Measurements from ENCODE around the gene KIR2DL1.
"Not testable (repeated sequence)": the region's sequence is repeated elsewhere in the genome, so short reads cannot be mapped to it uniquely, and the experiment has no call there.

Gene KIR2DL1

GRCh38 chr19:54775095-54775815, 5.7 kb downstream of the KIR2DL1 start:
- H3K27ac ChIP-seq (ENCODE audit: low read depth, low read length); H3K18ac ChIP-seq (ENCODE audit: low read length); H2BK5ac ChIP-seq (ENCODE audit: low read length); H2BK15ac ChIP-seq (replicated peaks; ENCODE audit: low read depth); H3K36me3 ChIP-seq (ENCODE audit: control insufficient read depth, insufficient read depth, low read length); H3K27me3 ChIP-seq (ENCODE audit: insufficient read depth, low read length, poor library complexity); H3K9ac ChIP-seq (ENCODE audit: low read length); H4K8ac ChIP-seq (ENCODE audit: low read depth, low read length); H3K4ac ChIP-seq (ENCODE audit: low read depth, low read length); H3K56ac ChIP-seq (ENCODE audit: low read length); H3K4me3 ChIP-seq (ENCODE audit: low read length); H3K79me2 ChIP-seq (ENCODE audit: control insufficient read depth, insufficient read depth, low read length); H3K4me2 ChIP-seq (ENCODE audit: low read length); H3K79me1 ChIP-seq (ENCODE audit: low read length); H2AK5ac ChIP-seq (ENCODE audit: low read length); H4K5ac ChIP-seq (ENCODE audit: low read length); DNase-seq; H2BK120ac ChIP-seq (ENCODE audit: low read depth, low read length); H3K4me1 ChIP-seq (ENCODE audit: control insufficient read depth, low read depth, low read length); H3K23ac ChIP-seq (ENCODE audit: low read length): not testable (repeated sequence)
- WGBS (ENCODE audit: extremely low coverage, insufficient coverage, low lambda C conversion rate), result no CpG with 5 or more reads among the region's 12 CpGs

GRCh38 chr19:54775830-54776229, 6.2 kb downstream of the KIR2DL1 start:
- H3K4ac ChIP-seq (ENCODE audit: low read depth, low read length); DNase-seq; H2BK5ac ChIP-seq (ENCODE audit: low read length); H3K79me2 ChIP-seq (ENCODE audit: control insufficient read depth, insufficient read depth, low read length); H3K18ac ChIP-seq (ENCODE audit: low read length); H2BK15ac ChIP-seq (replicated peaks; ENCODE audit: low read depth); H3K79me1 ChIP-seq (ENCODE audit: low read length); H3K4me1 ChIP-seq (ENCODE audit: control insufficient read depth, low read depth, low read length); H3K56ac ChIP-seq (ENCODE audit: low read length); H3K36me3 ChIP-seq (ENCODE audit: control insufficient read depth, insufficient read depth, low read length); H2BK120ac ChIP-seq (ENCODE audit: low read depth, low read length); H3K27me3 ChIP-seq (ENCODE audit: insufficient read depth, low read length, poor library complexity); H4K8ac ChIP-seq (ENCODE audit: low read depth, low read length); H3K4me3 ChIP-seq (ENCODE audit: low read length); H3K27ac ChIP-seq (ENCODE audit: low read depth, low read length); H3K23ac ChIP-seq (ENCODE audit: low read length); H4K5ac ChIP-seq (ENCODE audit: low read length); H2AK5ac ChIP-seq (ENCODE audit: low read length); H3K4me2 ChIP-seq (ENCODE audit: low read length); H3K9ac ChIP-seq (ENCODE audit: low read length): not testable (repeated sequence)
- WGBS (ENCODE audit: extremely low coverage, insufficient coverage, low lambda C conversion rate), result no CpG with 5 or more reads among the region's 8 CpGs

GRCh38 chr19:54777851-54778250, 8.3 kb downstream of the KIR2DL1 start:
- not testable (repeated sequence) for H3K56ac ChIP-seq (ENCODE audit: low read length); H2BK15ac ChIP-seq (replicated peaks; ENCODE audit: low read depth); H3K36me3 ChIP-seq (ENCODE audit: control insufficient read depth, insufficient read depth, low read length); H3K79me1 ChIP-seq (ENCODE audit: low read length); H3K4me1 ChIP-seq (ENCODE audit: control insufficient read depth, low read depth, low read length); H3K9ac ChIP-seq (ENCODE audit: low read length); H2BK120ac ChIP-seq (ENCODE audit: low read depth, low read length); H2AK5ac ChIP-seq (ENCODE audit: low read length); H3K23ac ChIP-seq (ENCODE audit: low read length); H3K79me2 ChIP-seq (ENCODE audit: control insufficient read depth, insufficient read depth, low read length); H3K4ac ChIP-seq (ENCODE audit: low read depth, low read length); DNase-seq; H3K4me3 ChIP-seq (ENCODE audit: low read length); H4K8ac ChIP-seq (ENCODE audit: low read depth, low read length); H3K4me2 ChIP-seq (ENCODE audit: low read length); H4K5ac ChIP-seq (ENCODE audit: low read length); H3K27me3 ChIP-seq (ENCODE audit: insufficient read depth, low read length, poor library complexity); H3K27ac ChIP-seq (ENCODE audit: low read depth, low read length); H3K18ac ChIP-seq (ENCODE audit: low read length); H2BK5ac ChIP-seq (ENCODE audit: low read length)
- WGBS (ENCODE audit: extremely low coverage, insufficient coverage, low lambda C conversion rate), result no CpG with 5 or more reads among the region's 4 CpGs

- not testable (repeated sequence) for H2BK120ac ChIP-seq (ENCODE audit: low read depth, low read length); H2BK5ac ChIP-seq (ENCODE audit: low read length); H3K56ac ChIP-seq (ENCODE audit: low read length); H3K36me3 ChIP-seq (ENCODE audit: control insufficient read depth, insufficient read depth, low read length); H3K18ac ChIP-seq (ENCODE audit: low read length); H3K27ac ChIP-seq (ENCODE audit: low read depth, low read length); H4K5ac ChIP-seq (ENCODE audit: low read length); H3K4me2 ChIP-seq (ENCODE audit: low read length); H3K9ac ChIP-seq (ENCODE audit: low read length); H3K23ac ChIP-seq (ENCODE audit: low read length); H3K4me3 ChIP-seq (ENCODE audit: low read length); DNase-seq; H4K8ac ChIP-seq (ENCODE audit: low read depth, low read length); H2BK15ac ChIP-seq (replicated peaks; ENCODE audit: low read depth); H3K4ac ChIP-seq (ENCODE audit: low read depth, low read length); H2AK5ac ChIP-seq (ENCODE audit: low read length); H3K79me2 ChIP-seq (ENCODE audit: control insufficient read depth, insufficient read depth, low read length); H3K4me1 ChIP-seq (ENCODE audit: control insufficient read depth, low read depth, low read length); H3K79me1 ChIP-seq (ENCODE audit: low read length); H3K27me3 ChIP-seq (ENCODE audit: insufficient read depth, low read length, poor library complexity)
- no CpG with 5 or more reads among the region's 7 CpGs for WGBS (ENCODE audit: extremely low coverage, insufficient coverage, low lambda C conversion rate)
These were observed 9.3 kb downstream of the KIR2DL1 start for GRCh38 chr19:54778896-54779295.

- not testable (repeated sequence) for H3K18ac ChIP-seq (ENCODE audit: low read length); H3K79me1 ChIP-seq (ENCODE audit: low read length); H3K4me1 ChIP-seq (ENCODE audit: control insufficient read depth, low read depth, low read length); H3K79me2 ChIP-seq (ENCODE audit: control insufficient read depth, insufficient read depth, low read length); H3K56ac ChIP-seq (ENCODE audit: low read length); H2BK5ac ChIP-seq (ENCODE audit: low read length); H3K4me3 ChIP-seq (ENCODE audit: low read length); H3K36me3 ChIP-seq (ENCODE audit: control insufficient read depth, insufficient read depth, low read length); H3K23ac ChIP-seq (ENCODE audit: low read length); H3K4ac ChIP-seq (ENCODE audit: low read depth, low read length); H4K8ac ChIP-seq (ENCODE audit: low read depth, low read length); DNase-seq; H3K27ac ChIP-seq (ENCODE audit: low read depth, low read length); H2BK15ac ChIP-seq (replicated peaks; ENCODE audit: low read depth); H3K9ac ChIP-seq (ENCODE audit: low read length); H2AK5ac ChIP-seq (ENCODE audit: low read length); H4K5ac ChIP-seq (ENCODE audit: low read length); H3K27me3 ChIP-seq (ENCODE audit: insufficient read depth, low read length, poor library complexity); H3K4me2 ChIP-seq (ENCODE audit: low read length); H2BK120ac ChIP-seq (ENCODE audit: low read depth, low read length)
- WGBS (ENCODE audit: extremely low coverage, insufficient coverage, low lambda C conversion rate), result no CpG with 5 or more reads among the region's 4 CpGs
These were observed 13.3 kb downstream of the KIR2DL1 start for GRCh38 chr19:54782916-54783315.

- not testable (repeated sequence) for H4K5ac ChIP-seq (ENCODE audit: low read length); H3K79me2 ChIP-seq (ENCODE audit: control insufficient read depth, insufficient read depth, low read length); H3K27me3 ChIP-seq (ENCODE audit: insufficient read depth, low read length, poor library complexity); H3K4ac ChIP-seq (ENCODE audit: low read depth, low read length); H2BK120ac ChIP-seq (ENCODE audit: low read depth, low read length); H3K56ac ChIP-seq (ENCODE audit: low read length); H3K23ac ChIP-seq (ENCODE audit: low read length); H3K4me2 ChIP-seq (ENCODE audit: low read length); H3K36me3 ChIP-seq (ENCODE audit: control insufficient read depth, insufficient read depth, low read length); H2AK5ac ChIP-seq (ENCODE audit: low read length); H3K9ac ChIP-seq (ENCODE audit: low read length); H3K27ac ChIP-seq (ENCODE audit: low read depth, low read length); H3K4me3 ChIP-seq (ENCODE audit: low read length); H3K18ac ChIP-seq (ENCODE audit: low read length); H4K8ac ChIP-seq (ENCODE audit: low read depth, low read length); H2BK15ac ChIP-seq (replicated peaks; ENCODE audit: low read depth); H3K79me1 ChIP-seq (ENCODE audit: low read length); H2BK5ac ChIP-seq (ENCODE audit: low read length); DNase-seq; H3K4me1 ChIP-seq (ENCODE audit: control insufficient read depth, low read depth, low read length)
- no CpG with 5 or more reads among the region's 24 CpGs for WGBS (ENCODE audit: extremely low coverage, insufficient coverage, low lambda C conversion rate)
These were observed 16.6 kb downstream of the KIR2DL1 start for GRCh38 chr19:54786091-54786723.

Measured in mesendoderm (in vitro differentiated cells).